ENCODE results near the gene GABRA6. TPM values are rescaled to one million over a fixed set of nuclear protein-coding genes. Genes with fewer than 3 reads are reported as not detected.

GABRA6 gene
- total RNA-seq, 3 donors from 2014 or later, result not detected

- no peak for TF ChIP-seq CTCF (IDR thresholded peaks at IDR 0.05)
- no peaks in the 10 kb centered on the region for H3K36me3 ChIP-seq (ENCODE audit: low read depth)
Measured at GRCh38 chr5:161719157-161719556, 33.6 kb downstream of the GABRA6 start.

GRCh38 chr5:161720460-161720859 lies 34.9 kb downstream of the GABRA6 start:
- no peak for ATAC-seq
- no peak for DNase-seq
- TF ChIP-seq CTCF (IDR thresholded peaks at IDR 0.05), result no peak
- H3K4me3 ChIP-seq, result no peak overlapping the region
- no peaks in the 10 kb centered on the region for H3K4me1 ChIP-seq (ENCODE audit: low read depth)
- intact Hi-C loops (cut with DNase I, micrococcal nuclease), result no loop called here
- H3K9me3 ChIP-seq, result no peaks in the 10 kb centered on the region
- H3K36me3 ChIP-seq (ENCODE audit: low read depth), result no peaks in the 10 kb centered on the region

More at GRCh38 chr5:161719157-161719556, 33.6 kb downstream of the GABRA6 start:
- no peaks in the 10 kb centered on the region for H3K4me1 ChIP-seq (ENCODE audit: low read depth)
- DNase-seq (no peak), ATAC-seq (no peak)
- intact Hi-C loops (cut with DNase I, micrococcal nuclease), result no loop called here
- H3K9me3 ChIP-seq, result no peaks in the 10 kb centered on the region
- no peak overlapping the region for H3K4me3 ChIP-seq

- H3K9me3 ChIP-seq, result no peaks in the 10 kb centered on the region
- no peak for DNase-seq
- H3K4me1 ChIP-seq (ENCODE audit: low read depth), result no peaks in the 10 kb centered on the region
- ATAC-seq, result no peak
- no peak for TF ChIP-seq CTCF (IDR thresholded peaks at IDR 0.05)
- H3K4me3 ChIP-seq, result no peak overlapping the region
- intact Hi-C loops (cut with DNase I, micrococcal nuclease), result no loop called here
- no peaks in the 10 kb centered on the region for H3K36me3 ChIP-seq (ENCODE audit: low read depth)
Measured at GRCh38 chr5:161734741-161735140, 49.2 kb downstream of the GABRA6 start.

- intact Hi-C loops (cut with DNase I, micrococcal nuclease), result no loop called here
- DNase-seq (no peak), ATAC-seq (no peak)
- Histone ChIP-seq H3K4me3 (no peak overlapping the region), H3K9me3 (no peaks in the 10 kb centered on the region), H3K4me1 (ENCODE audit: low read depth) (no peaks in the 10 kb centered on the region), H3K36me3 (ENCODE audit: low read depth) (no peaks in the 10 kb centered on the region)
- TF ChIP-seq CTCF (IDR thresholded peaks at IDR 0.05), result no peak
Measured at GRCh38 chr5:161740433-161740832, 54.9 kb downstream of the GABRA6 start.

- no peak overlapping the region for H3K4me3 ChIP-seq
- no peak for DNase-seq
- intact Hi-C loops (cut with DNase I, micrococcal nuclease), result no loop called here
- TF ChIP-seq CTCF (IDR thresholded peaks at IDR 0.05), result no peak
- H3K9me3 ChIP-seq, result no peaks in the 10 kb centered on the region
- no peaks in the 10 kb centered on the region for H3K4me1 ChIP-seq (ENCODE audit: low read depth)
- no peak for ATAC-seq
- H3K36me3 ChIP-seq (ENCODE audit: low read depth), result no peaks in the 10 kb centered on the region
Measured at GRCh38 chr5:161744276-161744675, 58.8 kb downstream of the GABRA6 start.

- intact Hi-C loops (cut with DNase I, micrococcal nuclease), result no loop called here
Measured at GRCh38 chr5:161745392-161745791, 59.9 kb downstream of the GABRA6 start.

More at GRCh38 chr5:161745392-161745791, 59.9 kb downstream of the GABRA6 start:
- H3K4me1 ChIP-seq (ENCODE audit: low read depth), result no peaks in the 10 kb centered on the region
- TF ChIP-seq CTCF (IDR thresholded peaks at IDR 0.05), result no peak
- no peak overlapping the region for H3K4me3 ChIP-seq
- DNase-seq (no peak), ATAC-seq (no peak)
- H3K9me3 ChIP-seq, result no peaks in the 10 kb centered on the region
- no peaks in the 10 kb centered on the region for H3K36me3 ChIP-seq (ENCODE audit: low read depth)
